HCT116 (cell line): ENCODE data around the gene GOLT1A. TPM values are rescaled to one million over a fixed set of nuclear protein-coding genes. Genes with fewer than 3 reads are reported as not detected.

ENCODE experiments used
- ATAC-seq: fragments of 200-7000 bp; cut with Tn5 transposase; 2 replicates; pipeline ENCODE4 v1.9.1; 2020; ENCODE audit warnings: mild to moderate bottlenecking, moderate library complexity
- BruUV-seq: library from RNA; stranded (reverse); fragments of 400-500 nt; replicated peaks from 2 replicates; lab custom pipeline; 2021; lab: Mats Ljungman, UMichigan
- CTCF ChIA-PET: fragments of 300-600 bp; sonication (Branson Sonifier 250); formaldehyde crosslinking; loops from one replicate; lab custom pipeline; 2021; ENCODE audit warnings: antibody characterized with exemption; lab: Charles Lee
- POLR2A ChIA-PET: fragments of 300-600, 350-600 bp; sonication (Branson Sonifier 250); formaldehyde crosslinking; loops from one replicate; lab custom pipeline; 2021; ENCODE audit warnings: antibody characterized with exemption; lab: Charles Lee
- RAD21 ChIA-PET, 2 experiments: fragments of 300-600 bp; sonication (Branson Sonifier 250); formaldehyde crosslinking; loops; one replicate each; lab custom pipeline; 2023; ENCODE audit warnings: low total read pairs in 2 of 2; ENCODE audit not compliant: uncharacterized antibody in 2 of 2, unreplicated experiment in 2 of 2, low non-redundant PET in 1 of 2; lab: Charles Lee
- DNase-seq: peaks from one replicate; pipeline ENCODE4 v3.0.0-alpha.2; 2010; ENCODE audit warnings: low read depth, low spot score
- H2AFZ ChIP-seq: fragments of 200-600 bp; shearing (Covaris generic), sonication (generic); 2 replicates; pipeline ENCODE4 v1.6.1; 2017; ENCODE audit warnings: low read depth, mixed run types, mixed read lengths, antibody characterized with exemption, low read length; ENCODE audit not compliant: poor library complexity, severe bottlenecking
- H3K27ac ChIP-seq: 2 replicates; pipeline ENCODE4 v1.5.1; 2012; ENCODE audit warnings: low read depth, low read length
- H3K27me3 ChIP-seq: fragments of 200-600 bp; sonication (generic); 2 replicates; pipeline ENCODE4 v1.6.1; 2016; ENCODE audit warnings: mixed run types, low read length, mixed read lengths; ENCODE audit not compliant: insufficient read depth
- H3K36me3 ChIP-seq, 2 experiments: fragments of 200-500 bp in 1 of 2; fragments of 200-600 bp in 1 of 2; sonication (Bioruptor generic) in 1 of 2; sonication (generic) in 1 of 2; 2 replicates each; pipeline versions ENCODE4 v1.5.1 to v1.6.1; 2014 to 2016; ENCODE audit warnings: low read length in 2 of 2, inconsistent platforms in 1 of 2, mixed read lengths in 1 of 2, mixed run types in 1 of 2; ENCODE audit not compliant: insufficient read depth in 2 of 2, control insufficient read depth in 1 of 2
- H3K4me1 ChIP-seq, 2 experiments: fragments of 200-600 bp in 1 of 2; sonication (generic) in 1 of 2; 2 replicates each; pipeline versions ENCODE4 v1.5.1 to v1.6.1; 2012 to 2017; ENCODE audit warnings: low read length in 2 of 2, inconsistent platforms in 1 of 2, mild to moderate bottlenecking in 1 of 2, mixed read lengths in 1 of 2, mixed run types in 1 of 2, moderate library complexity in 1 of 2; ENCODE audit not compliant: insufficient read depth in 2 of 2, control insufficient read depth in 1 of 2
- H3K4me2 ChIP-seq: fragments of 200-600 bp; sonication (generic); 2 replicates; pipeline ENCODE4 v1.6.1; 2017; ENCODE audit warnings: mixed run types, low read length, mixed read lengths
- H3K4me3 ChIP-seq, 2 experiments: fragments of 200-600 bp in 1 of 2; sonication (generic) in 1 of 2; replicated peaks in 1 of 2; 2 replicates each; pipeline ENCODE4 v1.5.1; 2011 to 2016; ENCODE audit warnings: low read length in 2 of 2, control low read depth in 1 of 2, low read depth in 1 of 2, mild to moderate bottlenecking in 1 of 2, mixed read lengths in 1 of 2, mixed run types in 1 of 2
- H3K79me2 ChIP-seq: fragments of 200-600 bp; sonication (generic); 2 replicates; pipeline ENCODE4 v1.6.1; 2017; ENCODE audit warnings: mild to moderate bottlenecking, mixed run types, low read length, moderate library complexity, mixed read lengths; ENCODE audit not compliant: insufficient read depth
- H3K9ac ChIP-seq: fragments of 200-600 bp; sonication (generic); 2 replicates; pipeline ENCODE4 v1.6.1; 2016; ENCODE audit warnings: low read length, mixed read lengths
- H3K9me2 ChIP-seq: fragments of 200-600 bp; sonication (generic), shearing (Covaris generic); 2 replicates; pipeline ENCODE4 v1.6.1; 2017; ENCODE audit warnings: mixed run types, mild to moderate bottlenecking, moderate library complexity; ENCODE audit not compliant: insufficient read depth
- H3K9me3 ChIP-seq, 2 experiments: fragments of 200-500 bp in 1 of 2; fragments of 200-600 bp in 1 of 2; sonication (Bioruptor generic) in 1 of 2; sonication (generic) in 1 of 2; 2 replicates each; pipeline ENCODE4 v1.6.1; 2014 to 2017; ENCODE audit warnings: low read length in 2 of 2, mixed read lengths in 2 of 2, inconsistent platforms in 1 of 2, low read depth in 1 of 2, mild to moderate bottlenecking in 1 of 2, mixed run types in 1 of 2, moderate library complexity in 1 of 2; ENCODE audit not compliant: control insufficient read depth in 1 of 2, insufficient read depth in 1 of 2
- H4K20me1 ChIP-seq: fragments of 200-600 bp; sonication (generic), shearing (Covaris generic); 2 replicates; pipeline ENCODE4 v1.6.1; 2017; ENCODE audit warnings: mixed run types, mild to moderate bottlenecking, moderate library complexity; ENCODE audit not compliant: insufficient read depth
- CBX3 ChIP-seq: IDR thresholded peaks from 2 replicates; pipeline ENCODE4 v1.6.1; 2012; ENCODE audit warnings: low read depth
- CEBPB ChIP-seq: IDR thresholded peaks from 2 replicates; pipeline ENCODE4 v1.6.1; 2012; ENCODE audit warnings: low read depth
- CTCF ChIP-seq, 3 experiments: fragments of 200-600 bp in 1 of 3; sonication (generic) in 1 of 3; IDR thresholded peaks in 2 of 3; conservative IDR thresholded peaks in 1 of 3; 2 replicates each; pipeline ENCODE4 v1.5.1; 2012 to 2017; ENCODE audit warnings: low read depth in 2 of 3, low read length in 2 of 3, antibody characterized with exemption in 1 of 3, borderline replicate concordance in 1 of 3, control low read depth in 1 of 3, mild to moderate bottlenecking in 1 of 3, mixed read lengths in 1 of 3, mixed run types in 1 of 3, moderate library complexity in 1 of 3; ENCODE audit not compliant: insufficient read depth in 1 of 3
- EGR1 ChIP-seq: IDR thresholded peaks from 2 replicates; pipeline ENCODE4 v1.6.1; 2012; ENCODE audit warnings: low read depth
- ELF1 ChIP-seq: IDR thresholded peaks from 2 replicates; pipeline ENCODE4 v1.6.1; 2012; ENCODE audit warnings: low read depth, borderline replicate concordance
- EZH2 ChIP-seq: fragments of 200-600 bp; sonication (generic); IDR thresholded peaks from 2 replicates; pipeline ENCODE4 v1.6.1; 2017; ENCODE audit warnings: antibody characterized with exemption, mixed run types
- EZH2phosphoT487 ChIP-seq: fragments of 200-600 bp; IDR thresholded peaks from 2 replicates; pipeline ENCODE4 v1.6.1; 2018; ENCODE audit warnings: antibody characterized with exemption, borderline replicate concordance
- FOSL1 ChIP-seq: IDR thresholded peaks from 2 replicates; pipeline ENCODE4 v1.6.1; 2012; ENCODE audit warnings: low read depth
- JUND ChIP-seq: IDR thresholded peaks from 2 replicates; pipeline ENCODE4 v1.6.1; 2012
- POLR2A ChIP-seq: IDR thresholded peaks from 2 replicates; pipeline ENCODE4 v1.7.0; 2011; ENCODE audit warnings: borderline replicate concordance; ENCODE audit not compliant: insufficient read depth, insufficient read length; ENCODE audit errors: extremely low read depth
- POLR2AphosphoS5 ChIP-seq: IDR thresholded peaks from 2 replicates; pipeline ENCODE4 v1.6.1; 2011; ENCODE audit warnings: mild to moderate bottlenecking, low read depth, low read length, moderate library complexity
- REST ChIP-seq: IDR thresholded peaks from 2 replicates; pipeline ENCODE4 v1.6.1; 2012; ENCODE audit warnings: low read depth
- SRF ChIP-seq: IDR thresholded peaks from 2 replicates; pipeline ENCODE4 v1.6.1; 2012; ENCODE audit warnings: low read depth
- TCF7L2 ChIP-seq: IDR thresholded peaks from 2 replicates; pipeline ENCODE4 v1.7.0; 2011; ENCODE audit warnings: borderline replicate concordance, inconsistent platforms; ENCODE audit not compliant: insufficient read depth, insufficient read length; ENCODE audit errors: extremely low read depth
- YY1 ChIP-seq: IDR thresholded peaks from 2 replicates; pipeline ENCODE4 v1.6.1; 2011; ENCODE audit warnings: low read length, low read depth, moderate library complexity, mild to moderate bottlenecking; ENCODE audit not compliant: insufficient replicate concordance; ENCODE audit errors: extremely low read depth
- ZBTB33 ChIP-seq: IDR thresholded peaks from 2 replicates; pipeline ENCODE4 v1.6.1; 2011; ENCODE audit warnings: mild to moderate bottlenecking, low read length, moderate library complexity; ENCODE audit not compliant: insufficient replicate concordance; ENCODE audit errors: extremely low read depth
- ZFX ChIP-seq: fragments of 450-650 bp; IDR thresholded peaks from 2 replicates; pipeline ENCODE4 v1.6.1; 2017
- ZNF274 ChIP-seq: fragments of 200-500 bp; sonication (Bioruptor generic); IDR thresholded peaks from 2 replicates; pipeline ENCODE4 v1.6.1; 2014; ENCODE audit warnings: mild to moderate bottlenecking, low read depth, low read length, inconsistent platforms
- intact Hi-C: fragments of 100-400 bp; cut with micrococcal nuclease; formaldehyde crosslinking; loops from 2 replicates; pipeline ENCODE4 v1.10.0; 2022
- total RNA-seq: library from RNA; stranded (reverse); gene quantifications from one replicate; pipeline ENCODE4 v1.2.1, GENCODE V29; 2021; ENCODE audit not compliant: unreplicated experiment
- TF ChIP-seq, protein P1 (sequence below): IDR thresholded peaks from 2 replicates; pipeline ENCODE4 v1.6.1; 2012

Gene GOLT1A
- total RNA-seq, 1 experiment from 2014 or later: 8.0 TPM

DNA sequence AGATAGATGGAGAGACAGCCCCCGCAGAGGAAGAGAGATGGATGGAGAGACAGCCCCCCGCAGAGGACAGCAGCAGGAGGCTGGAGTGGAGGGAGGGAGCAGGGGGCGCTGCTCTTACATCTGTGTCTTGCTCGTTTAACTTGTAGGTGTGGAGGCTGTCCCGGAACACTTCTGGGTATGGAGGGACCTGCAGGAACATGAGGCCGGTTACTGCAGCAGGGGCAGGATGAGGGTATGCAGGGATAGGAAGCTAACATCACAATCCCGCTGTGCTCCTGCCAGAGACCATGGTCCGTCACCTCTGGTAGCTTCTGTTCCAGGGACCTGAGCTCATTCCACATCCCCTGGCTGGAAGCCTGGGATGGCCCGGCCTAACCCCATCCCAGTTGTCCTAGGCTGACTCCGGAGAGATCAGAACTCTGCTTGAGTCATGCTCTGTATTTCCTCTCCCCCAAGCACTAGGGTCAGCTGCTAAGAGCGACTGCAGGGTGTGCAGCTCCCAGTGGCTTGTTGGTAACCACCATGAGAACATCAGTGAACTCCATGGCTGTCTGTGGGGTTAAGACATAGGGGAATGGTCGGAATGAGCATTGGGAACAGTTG, 36.7 kb upstream of the GOLT1A start:
- Histone ChIP-seq H3K27ac (no peak overlapping the region), H3K9me3 (no peaks in the 10 kb centered on the region), H3K36me3 (no peaks in the 10 kb centered on the region), H3K4me3 (no peak overlapping the region), H3K4me2 (no peak overlapping the region), H2AFZ (no peak overlapping the region), H3K9ac (no peak overlapping the region), H4K20me1 (no peaks in the 10 kb centered on the region), H3K79me2 (no peaks in the 10 kb centered on the region), H3K9me2 (no peaks in the 10 kb centered on the region), H3K27me3 (no peaks in the 10 kb centered on the region), H3K4me1 (no peaks in the 10 kb centered on the region)
- intact Hi-C loops: no loop called here
- CTCF ChIA-PET: no interaction called here
- ATAC-seq: no peak
- DNase-seq: no peak
- RAD21 ChIA-PET: no interaction called here
- TF ChIP-seq POLR2AphosphoS5 (no peak), EGR1 (no peak), ZFX (no peak), EZH2 (no peak), CBX3 (no peak), CEBPB (no peak), YY1 (no peak), EZH2phosphoT487 (no peak), REST (no peak), POLR2A (no peak), ZNF274 (no peak), FOSL1 (no peak), CTCF (IDR thresholded peaks at IDR 0.05 in 2 of 3, conservative IDR thresholded peaks at IDR 0.05 in 1 of 3; ENCODE audit: borderline replicate concordance in 1 of 3, insufficient read depth in 1 of 3, low read depth in 2 of 3, low read length in 2 of 3) (no peak), ELF1 (no peak), SRF (no peak), ZBTB33 (no peak), JUND (no peak), TCF7L2 (no peak)
- TF ChIP-seq, protein P1, sequence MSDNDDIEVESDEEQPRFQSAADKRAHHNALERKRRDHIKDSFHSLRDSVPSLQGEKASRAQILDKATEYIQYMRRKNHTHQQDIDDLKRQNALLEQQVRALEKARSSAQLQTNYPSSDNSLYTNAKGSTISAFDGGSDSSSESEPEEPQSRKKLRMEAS: no peak
- POLR2A ChIA-PET: no interaction called here
- no TSS peak for BruUV-seq
